HG03060 (cell line): Measurements from ENCODE around the gene IFITM10.

Experiments
- ATAC-seq: cut with Tn5 transposase; IDR thresholded peaks from one replicate; pipeline ENCODE4 v1.9.1; 2021; ENCODE audit warnings: low read depth, moderate number of reproducible peaks; ENCODE audit not compliant: unreplicated experiment

Gene IFITM10

GRCh38 chr11:1763796-1764661 lies 13.6 kb upstream of the IFITM10 start, which contains the start of gene CTSD:
CTSD (minus strand) TSS chr11:1763927; CDS start chr11:1763859, 68 bp downstream.
- no peak for ATAC-seq

- no peak for ATAC-seq
Observed at GRCh38 chr11:1763336-1763795, 13.0 kb upstream of the IFITM10 start.

GRCh38 chr11:1762537-1763302 lies 12.3 kb upstream of the IFITM10 start:
- no peak for ATAC-seq

GRCh38 chr11:1761857-1762536 lies 11.6 kb upstream of the IFITM10 start:
- ATAC-seq: no peak

- no peak for ATAC-seq
Observed at GRCh38 chr11:1761110-1761856, 10.9 kb upstream of the IFITM10 start.

- ATAC-seq: no peak
Observed at GRCh38 chr11:1760351-1761109, 10.1 kb upstream of the IFITM10 start.

- no peak for ATAC-seq
Observed at GRCh38 chr11:1759851-1760220, 9.4 kb upstream of the IFITM10 start.

GRCh38 chr11:1759151-1759850 lies 8.9 kb upstream of the IFITM10 start:
- ATAC-seq: no peak

- no peak for ATAC-seq
Observed at GRCh38 chr11:1758611-1759150, 8.3 kb upstream of the IFITM10 start.

- no peak for ATAC-seq
Observed at GRCh38 chr11:1757861-1758610, 7.6 kb upstream of the IFITM10 start.

GRCh38 chr11:1756791-1757771 lies 6.7 kb upstream of the IFITM10 start:
- no peak for ATAC-seq

GRCh38 chr11:1755692-1756561 lies 5.5 kb upstream of the IFITM10 start:
- no peak for ATAC-seq

GRCh38 chr11:1755344-1755691 lies 4.9 kb upstream of the IFITM10 start:
- no peak for ATAC-seq

GRCh38 chr11:1754376-1755150 lies 4.2 kb upstream of the IFITM10 start:
- ATAC-seq: no peak

- no peak for ATAC-seq
Observed at GRCh38 chr11:1753929-1754305, 3.5 kb upstream of the IFITM10 start.
